Fibroblast of mammary gland (primary cell): ENCODE results near the gene PLA2G1B.
"Not testable (repeated sequence)": the region's sequence is repeated elsewhere in the genome, so short reads cannot be mapped to it uniquely, and the experiment has no call there.

Experiments used
- DNase-seq: peaks from one replicate; pipeline ENCODE4 v3.0.0-alpha.2; 2010; ENCODE audit warnings: low read depth
- H3K4me3 ChIP-seq: 2 replicates; pipeline ENCODE4 v1.5.1; 2011; ENCODE audit warnings: low read depth, mild to moderate bottlenecking, low read length, moderate library complexity; ENCODE audit not compliant: control insufficient read depth
- TF ChIP-seq, protein P1 (sequence below): conservative IDR thresholded peaks from 2 replicates; pipeline ENCODE4 v1.5.1; 2011; ENCODE audit warnings: low read depth, low read length, inconsistent platforms; ENCODE audit not compliant: control insufficient read depth, insufficient read depth

The PLA2G1B gene

GRCh38 chr12:120342175-120343038 lies 14.8 kb upstream of the PLA2G1B start:
- no peak for DNase-seq
- TF ChIP-seq, protein P1, sequence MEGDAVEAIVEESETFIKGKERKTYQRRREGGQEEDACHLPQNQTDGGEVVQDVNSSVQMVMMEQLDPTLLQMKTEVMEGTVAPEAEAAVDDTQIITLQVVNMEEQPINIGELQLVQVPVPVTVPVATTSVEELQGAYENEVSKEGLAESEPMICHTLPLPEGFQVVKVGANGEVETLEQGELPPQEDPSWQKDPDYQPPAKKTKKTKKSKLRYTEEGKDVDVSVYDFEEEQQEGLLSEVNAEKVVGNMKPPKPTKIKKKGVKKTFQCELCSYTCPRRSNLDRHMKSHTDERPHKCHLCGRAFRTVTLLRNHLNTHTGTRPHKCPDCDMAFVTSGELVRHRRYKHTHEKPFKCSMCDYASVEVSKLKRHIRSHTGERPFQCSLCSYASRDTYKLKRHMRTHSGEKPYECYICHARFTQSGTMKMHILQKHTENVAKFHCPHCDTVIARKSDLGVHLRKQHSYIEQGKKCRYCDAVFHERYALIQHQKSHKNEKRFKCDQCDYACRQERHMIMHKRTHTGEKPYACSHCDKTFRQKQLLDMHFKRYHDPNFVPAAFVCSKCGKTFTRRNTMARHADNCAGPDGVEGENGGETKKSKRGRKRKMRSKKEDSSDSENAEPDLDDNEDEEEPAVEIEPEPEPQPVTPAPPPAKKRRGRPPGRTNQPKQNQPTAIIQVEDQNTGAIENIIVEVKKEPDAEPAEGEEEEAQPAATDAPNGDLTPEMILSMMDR = no peak
- H3K4me3 ChIP-seq = no peak overlapping the region

GRCh38 chr12:120339256-120339655 lies 11.7 kb upstream of the PLA2G1B start:
- TF ChIP-seq, protein P1 = no peak
- DNase-seq = no peak
- H3K4me3 ChIP-seq = no peak overlapping the region

DNA sequence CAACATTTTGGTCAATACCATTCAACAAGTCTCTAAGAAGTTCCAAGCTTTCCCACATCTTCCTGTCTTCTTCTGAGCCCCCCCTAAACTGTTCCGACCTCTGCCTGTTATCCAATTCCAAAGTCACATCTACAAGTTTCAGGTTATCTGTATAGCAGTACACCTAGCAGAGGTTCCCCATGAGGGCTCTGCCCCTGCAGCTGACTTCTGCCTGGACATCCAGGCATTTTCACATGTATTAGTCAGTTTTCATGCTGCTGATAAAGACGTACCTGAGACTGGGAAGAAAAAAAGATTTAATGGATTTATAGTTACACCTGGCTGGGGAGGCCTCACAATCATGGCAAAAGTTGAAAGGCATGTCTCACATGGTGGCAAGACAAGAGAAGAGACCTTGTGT lies 10.2 kb upstream of the PLA2G1B start:
- H3K4me3 ChIP-seq = no peak overlapping the region
- TF ChIP-seq, protein P1 = no peak
- no peak for DNase-seq

DNA sequence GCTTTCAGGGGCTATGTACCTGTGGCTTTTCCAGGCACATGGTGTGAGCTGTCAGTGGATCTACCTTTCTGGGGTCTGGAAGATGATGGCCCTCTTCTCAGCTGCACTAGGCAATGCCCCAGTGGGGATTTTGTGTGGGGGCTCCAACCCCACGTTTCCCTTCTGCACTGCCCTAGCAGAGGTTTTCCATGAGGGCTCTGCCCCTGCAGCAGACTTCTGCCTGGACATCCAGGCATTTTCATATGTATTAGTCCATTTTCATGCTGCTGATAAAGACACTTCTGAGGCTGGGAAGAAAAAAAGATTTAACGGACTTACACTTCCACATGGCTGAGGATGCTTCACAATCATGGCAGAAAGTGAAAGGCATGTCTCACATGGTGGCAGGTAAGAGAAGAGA lies 8.8 kb upstream of the PLA2G1B start:
- not testable (repeated sequence) for H3K4me3 ChIP-seq, DNase-seq

DNA sequence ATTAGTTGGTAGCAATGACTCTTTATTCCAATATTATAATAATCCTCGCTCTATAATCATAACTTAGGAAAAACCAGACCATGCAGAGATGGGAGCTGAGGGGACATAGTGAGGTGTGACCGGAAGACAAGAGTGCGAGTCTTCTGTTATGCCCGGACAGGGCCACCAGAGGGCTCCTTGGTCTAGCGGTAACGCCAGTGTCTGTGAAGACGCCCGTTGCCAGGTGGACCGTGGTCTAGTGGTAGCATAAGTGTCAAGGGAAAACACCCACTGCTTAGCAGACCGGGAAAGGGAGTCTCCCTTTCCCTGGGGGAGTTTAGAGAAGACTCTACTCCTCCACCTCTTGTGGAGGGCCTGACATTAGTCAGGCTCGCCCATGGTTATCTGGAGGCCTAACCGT lies 7.9 kb upstream of the PLA2G1B start:
- peak; percentile 39 for DNase-seq
- TF ChIP-seq, protein P1 = peak; percentile 61
- H3K4me3 ChIP-seq = not testable (repeated sequence)

DNA sequence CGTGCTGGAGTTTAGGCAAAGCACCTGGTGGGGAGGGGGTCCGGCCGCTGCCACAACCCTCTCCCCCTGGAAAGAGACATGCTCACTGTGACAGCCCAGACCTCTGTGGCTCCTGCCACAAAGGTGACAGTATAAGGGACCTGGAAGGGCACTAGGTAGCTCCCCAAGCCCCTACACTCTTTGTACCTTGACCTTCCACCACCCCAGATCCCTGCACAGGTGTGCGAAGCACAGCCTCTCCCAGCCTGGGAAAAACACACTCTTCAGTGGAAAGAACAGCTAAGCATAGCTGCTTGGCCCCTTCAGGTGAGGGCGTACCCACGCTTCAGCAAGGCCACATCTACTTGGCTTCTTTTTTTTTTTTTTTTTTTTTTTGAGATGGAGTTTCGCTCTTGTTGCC lies 4.9 kb upstream of the PLA2G1B start:
- DNase-seq = no peak
- H3K4me3 ChIP-seq = no peak overlapping the region
- TF ChIP-seq, protein P1 = no peak

DNA sequence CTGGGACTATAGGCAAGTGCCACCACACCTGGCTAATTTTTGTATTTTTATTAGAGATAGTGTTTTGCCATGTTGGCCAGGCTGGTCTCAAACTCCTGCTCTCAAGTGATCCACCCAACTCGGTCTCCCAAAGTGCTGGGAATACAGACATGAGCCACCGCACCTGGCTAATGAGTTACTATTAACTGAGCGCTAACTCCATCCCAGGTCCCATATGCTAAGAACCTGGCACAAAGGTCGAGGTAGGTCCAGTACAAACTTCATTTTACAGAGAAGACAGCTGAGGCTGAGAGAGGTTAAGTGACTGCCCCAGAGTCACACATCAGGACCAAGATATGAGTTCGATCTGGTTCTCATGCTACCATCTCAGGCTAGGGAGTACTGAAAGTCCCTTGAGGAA lies 4.5 kb upstream of the PLA2G1B start:
- H3K4me3 ChIP-seq = no peak overlapping the region
- TF ChIP-seq, protein P1 = no peak
- no peak for DNase-seq
